GM18873 (cell line): ENCODE data around the gene SFXN1.
"Not testable (repeated sequence)": the region's sequence is repeated elsewhere in the genome, so short reads cannot be mapped to it uniquely, and the experiment has no call there.

Source experiments
- ATAC-seq: cut with Tn5 transposase; IDR thresholded peaks from one replicate; pipeline ENCODE4 v1.9.1; 2021; ENCODE audit warnings: mild to moderate bottlenecking, moderate library complexity, moderate number of reproducible peaks; ENCODE audit not compliant: unreplicated experiment, low FRiP score

SFXN1 gene

GRCh38 chr5:175478384-175479124 lies at the start of gene SFXN1:
Gene SFXN1 (plus strand): TSS chr5:175478560. CDS start chr5:175492104, 13,544 bp downstream.
- peak; percentile 76 for ATAC-seq

- ATAC-seq = no peak
These were observed 43.6 kb upstream of the SFXN1 start for GRCh38 chr5:175434800-175435199.

- no peak for ATAC-seq
These were observed 42.0 kb upstream of the SFXN1 start for GRCh38 chr5:175436359-175436758.

GRCh38 chr5:175438234-175438857 lies 40.0 kb upstream of the SFXN1 start:
- no peak for ATAC-seq

- no peak for ATAC-seq
These were observed 34.8 kb upstream of the SFXN1 start for GRCh38 chr5:175443514-175444059.

- no peak for ATAC-seq
These were observed 34.1 kb upstream of the SFXN1 start, which contains the start of gene DRD1 for GRCh38 chr5:175444060-175444904. Gene DRD1 (minus strand): TSS chr5:175444182. CDS start chr5:175443099, 1,083 bp downstream.

- ATAC-seq = no peak
These were observed 33.4 kb upstream of the SFXN1 start for GRCh38 chr5:175444905-175445456.

GRCh38 chr5:175446378-175446777 lies 32.0 kb upstream of the SFXN1 start:
- not testable (repeated sequence) for ATAC-seq

GRCh38 chr5:175447571-175447970 lies 30.8 kb upstream of the SFXN1 start:
- ATAC-seq = no peak

- no peak for ATAC-seq
These were observed 30.1 kb upstream of the SFXN1 start for GRCh38 chr5:175448276-175448675.

- ATAC-seq = no peak
These were observed 26.2 kb upstream of the SFXN1 start for GRCh38 chr5:175452166-175452565.

- not testable (repeated sequence) for ATAC-seq
These were observed 24.0 kb upstream of the SFXN1 start for GRCh38 chr5:175454338-175454737.

- ATAC-seq = no peak
These were observed 22.1 kb upstream of the SFXN1 start for GRCh38 chr5:175456105-175456742.

GRCh38 chr5:175457466-175457865 lies 20.9 kb upstream of the SFXN1 start:
- ATAC-seq = peak; percentile 92

- no peak for ATAC-seq
These were observed 18.2 kb upstream of the SFXN1 start for GRCh38 chr5:175460126-175460525.

GRCh38 chr5:175460552-175460951 lies 17.8 kb upstream of the SFXN1 start:
- ATAC-seq = no peak

- ATAC-seq = no peak
These were observed 17.0 kb upstream of the SFXN1 start for GRCh38 chr5:175461370-175461769.

GRCh38 chr5:175463641-175464040 lies 14.7 kb upstream of the SFXN1 start:
- no peak for ATAC-seq

GRCh38 chr5:175464074-175464941 lies 14.1 kb upstream of the SFXN1 start:
- ATAC-seq = peak; percentile 91
